HG03175 (cell line): ENCODE results near the gene DLG5.
"Not testable (repeated sequence)": the region's sequence is repeated elsewhere in the genome, so short reads cannot be mapped to it uniquely, and the experiment has no call there.

ENCODE experiments used
- ATAC-seq: cut with Tn5 transposase; IDR thresholded peaks from one replicate; pipeline ENCODE4 v1.9.1; 2021; ENCODE audit warnings: mild to moderate bottlenecking, moderate library complexity; ENCODE audit not compliant: unreplicated experiment

Gene DLG5

DNA sequence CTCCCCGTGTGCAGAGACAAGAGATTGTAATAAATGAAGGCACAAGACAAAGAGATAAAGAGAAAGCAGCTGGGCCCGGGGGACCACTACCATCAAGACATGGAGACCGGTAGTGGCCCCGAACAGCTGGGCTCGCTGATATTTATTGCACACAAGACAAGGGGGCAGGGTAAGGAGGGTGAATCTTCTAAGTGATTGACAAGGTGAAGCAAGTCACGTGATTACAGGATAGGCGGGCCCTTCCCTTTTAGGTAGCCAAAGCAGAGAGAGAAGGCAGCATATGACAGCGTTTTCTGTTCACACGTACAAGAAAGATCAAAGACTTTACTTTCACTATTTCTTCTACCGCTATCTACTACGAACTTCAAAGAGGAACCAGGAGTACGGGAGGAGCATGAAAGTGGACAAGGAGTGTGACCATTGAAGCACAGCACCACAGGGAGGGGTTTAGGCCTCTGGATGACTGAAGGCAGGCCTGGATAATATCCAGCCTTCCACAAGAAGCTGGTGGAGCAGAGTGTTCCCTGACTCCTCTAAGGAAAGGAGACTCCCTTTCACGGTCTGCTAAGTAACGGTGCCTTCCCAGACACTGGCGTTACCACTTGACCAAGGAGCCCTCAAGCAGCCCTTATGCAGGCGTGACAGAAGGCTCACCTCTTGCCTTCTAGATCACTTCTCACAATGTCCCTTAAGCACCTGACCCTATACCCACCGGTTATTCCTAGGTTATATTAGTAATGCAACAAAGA, 153.5 kb downstream of the DLG5 start:
- ATAC-seq: not testable (repeated sequence)

DNA sequence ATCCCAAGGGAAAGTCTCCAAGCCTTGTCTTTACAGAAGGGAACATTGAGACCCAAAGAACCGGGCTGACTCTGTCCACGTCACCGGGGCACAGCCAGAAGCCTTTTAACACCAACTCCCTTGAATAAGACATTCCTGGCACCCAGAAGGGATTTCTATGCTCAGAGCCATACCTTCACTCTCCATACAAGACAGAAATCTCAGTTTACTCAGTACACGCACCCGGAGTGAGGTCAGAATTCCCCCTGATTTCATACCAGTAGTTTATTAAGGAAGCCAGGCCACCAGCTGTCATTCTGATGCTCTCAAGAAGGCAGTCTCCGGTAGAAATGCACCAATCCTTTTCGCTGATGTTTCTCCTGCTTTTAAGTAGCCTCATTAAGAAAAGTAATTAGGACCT, 154.7 kb downstream of the DLG5 start:
- ATAC-seq: no peak

DNA sequence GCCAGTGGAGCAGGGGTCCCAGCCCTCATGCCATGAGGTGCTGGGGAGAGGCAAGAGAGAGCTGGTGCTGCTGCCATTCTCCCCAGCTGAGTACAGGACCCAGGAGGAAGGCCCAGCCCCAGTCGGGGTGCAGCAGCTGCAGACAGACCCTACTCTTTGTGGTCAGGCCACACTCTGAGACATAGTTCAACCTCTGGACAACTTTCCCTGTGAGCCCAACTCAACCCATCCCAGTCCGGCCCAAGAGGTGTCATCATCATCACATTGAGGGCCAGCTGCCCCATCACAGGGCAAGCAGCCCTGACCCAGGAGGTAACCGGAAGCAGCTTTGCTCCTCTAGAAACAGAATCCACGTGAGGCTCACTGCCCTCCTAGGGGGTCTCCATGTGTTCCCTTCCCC, 155.1 kb downstream of the DLG5 start:
- no peak for ATAC-seq

DNA sequence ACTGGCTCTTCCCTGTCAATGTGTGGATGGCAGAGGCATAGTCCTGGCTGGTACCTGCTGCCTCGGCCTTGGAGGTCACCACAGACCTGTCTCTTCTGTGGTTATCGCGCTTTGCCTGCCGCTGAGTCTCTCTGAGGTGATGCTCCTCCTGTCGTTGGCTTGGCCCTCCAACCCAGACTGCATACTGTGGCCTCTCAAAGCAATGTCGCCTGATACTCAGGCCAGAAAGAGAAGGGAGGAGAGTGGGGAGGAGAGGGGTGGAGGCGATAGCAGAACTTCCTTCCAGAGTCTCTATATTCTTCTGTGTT, 155.7 kb downstream of the DLG5 start:
- no peak for ATAC-seq

DNA sequence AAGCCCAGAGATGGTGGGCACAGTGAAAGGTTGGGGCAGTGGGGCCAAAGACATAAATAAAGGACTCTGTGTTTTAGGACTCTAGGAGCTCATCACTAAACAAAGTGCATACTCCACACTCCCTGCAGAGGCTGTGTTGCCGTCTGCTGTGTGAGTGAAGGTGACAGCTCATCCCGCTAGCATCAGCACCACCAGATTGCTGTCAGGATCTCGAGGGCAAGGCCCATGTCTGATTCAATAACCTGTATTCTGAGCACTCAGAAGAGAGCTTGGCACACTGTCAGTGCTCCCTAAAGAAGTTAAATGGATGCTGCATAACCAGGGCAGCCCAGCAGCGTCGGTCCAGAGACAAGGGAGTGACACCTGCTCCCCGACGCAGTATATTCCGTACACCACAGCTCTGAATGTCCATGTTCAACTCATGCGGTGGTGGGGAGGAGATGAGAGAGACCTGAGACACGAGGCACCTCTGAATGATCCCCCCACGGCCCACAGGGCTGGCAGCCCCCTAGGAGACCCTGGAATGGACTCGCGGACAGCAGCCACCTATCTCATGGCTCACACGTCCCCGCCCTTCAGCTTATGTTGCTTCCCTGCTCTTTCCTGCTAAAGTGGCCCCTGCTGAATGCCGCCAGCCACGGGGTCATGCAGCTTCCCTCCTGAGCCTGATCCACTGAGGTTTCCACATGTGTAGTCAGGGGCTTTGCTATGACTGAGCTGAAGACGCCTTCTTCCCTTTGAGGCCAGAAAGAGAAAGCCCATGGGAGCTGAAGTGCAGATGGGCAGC, 156.3 kb downstream of the DLG5 start:
- ATAC-seq: no peak

DNA sequence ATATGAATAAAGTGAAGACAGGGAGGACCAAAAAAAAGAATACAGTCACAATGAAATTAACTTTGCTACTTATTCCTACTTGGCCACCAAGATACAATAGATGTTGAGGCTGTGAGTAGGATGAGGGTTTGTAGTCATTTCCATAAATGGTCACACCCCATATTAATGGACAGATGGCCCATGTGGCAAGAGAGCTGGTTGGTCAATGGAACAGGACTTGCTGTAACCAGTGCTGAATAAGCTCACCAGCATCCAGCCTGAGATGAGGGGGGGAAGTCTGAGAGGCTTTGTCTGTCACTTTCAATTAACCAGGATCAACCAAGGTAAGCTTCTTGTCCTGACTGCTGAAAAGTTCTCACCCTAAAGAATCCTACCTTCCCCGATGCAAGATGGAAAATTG, 158.5 kb downstream of the DLG5 start:
- ATAC-seq: no peak

DNA sequence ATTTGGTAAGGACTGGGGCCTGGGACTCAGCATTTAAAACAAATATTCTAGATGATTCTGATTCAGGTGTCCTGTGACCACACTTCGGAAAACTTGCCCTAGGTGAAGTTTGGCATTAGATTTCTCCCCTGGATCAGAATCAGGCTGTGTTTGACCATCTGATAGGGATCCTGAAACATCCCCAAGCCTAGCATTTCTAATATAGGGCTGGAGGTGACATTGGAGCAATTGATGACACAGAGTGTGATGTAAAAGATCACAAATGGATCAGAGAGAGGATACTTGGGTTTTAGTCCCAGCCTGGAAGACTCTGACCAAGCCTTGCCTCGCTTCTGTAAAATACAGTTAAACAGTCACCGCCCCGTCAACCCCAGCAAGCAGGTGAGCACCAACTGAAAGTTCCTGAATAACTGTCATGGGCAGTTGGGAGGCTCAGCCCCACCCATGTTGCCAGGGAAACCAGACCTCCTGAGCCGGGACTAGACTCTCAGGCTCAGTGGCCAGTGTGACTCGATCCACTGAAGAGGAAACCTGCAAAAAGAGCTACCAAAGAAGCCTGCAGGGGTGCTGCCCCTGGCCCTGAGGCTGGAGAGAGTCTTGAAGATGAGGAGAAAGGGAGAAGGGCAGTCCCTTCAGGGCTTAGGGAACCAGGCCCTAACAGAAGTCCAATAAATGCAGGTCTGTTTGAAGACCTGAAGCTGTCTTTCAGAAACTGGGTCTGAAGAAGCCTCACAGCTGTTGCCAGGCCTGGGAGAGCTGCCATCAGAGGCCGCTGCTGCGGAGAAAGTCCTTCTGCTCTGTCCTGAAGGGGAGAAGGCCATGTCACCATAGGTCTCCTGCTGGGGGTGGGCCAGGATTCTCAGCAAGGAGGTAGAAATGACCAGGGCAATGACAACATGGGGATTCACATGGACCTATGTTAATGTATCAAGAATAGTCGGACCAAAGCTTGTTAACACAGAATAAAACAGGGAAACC, 162.8 kb downstream of the DLG5 start:
- no peak for ATAC-seq

DNA sequence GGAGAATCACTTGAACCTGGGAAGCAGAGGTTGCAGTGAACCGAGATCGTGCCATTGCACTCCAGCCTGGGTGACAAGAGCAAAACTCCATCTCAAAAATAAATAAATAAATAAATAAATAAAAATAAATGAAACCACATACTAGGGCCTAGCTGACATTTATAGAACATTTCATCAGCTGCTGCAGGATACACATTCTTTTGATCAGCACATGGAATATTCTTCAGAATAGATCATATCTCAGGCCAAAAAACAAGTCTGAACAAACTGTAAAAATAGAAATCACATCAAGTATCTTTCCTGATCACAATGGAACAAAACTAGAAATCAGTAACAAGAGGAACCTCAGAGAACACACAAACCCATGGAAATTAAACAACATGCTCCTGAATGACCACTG, 168.1 kb downstream of the DLG5 start:
- ATAC-seq: not testable (repeated sequence)

DNA sequence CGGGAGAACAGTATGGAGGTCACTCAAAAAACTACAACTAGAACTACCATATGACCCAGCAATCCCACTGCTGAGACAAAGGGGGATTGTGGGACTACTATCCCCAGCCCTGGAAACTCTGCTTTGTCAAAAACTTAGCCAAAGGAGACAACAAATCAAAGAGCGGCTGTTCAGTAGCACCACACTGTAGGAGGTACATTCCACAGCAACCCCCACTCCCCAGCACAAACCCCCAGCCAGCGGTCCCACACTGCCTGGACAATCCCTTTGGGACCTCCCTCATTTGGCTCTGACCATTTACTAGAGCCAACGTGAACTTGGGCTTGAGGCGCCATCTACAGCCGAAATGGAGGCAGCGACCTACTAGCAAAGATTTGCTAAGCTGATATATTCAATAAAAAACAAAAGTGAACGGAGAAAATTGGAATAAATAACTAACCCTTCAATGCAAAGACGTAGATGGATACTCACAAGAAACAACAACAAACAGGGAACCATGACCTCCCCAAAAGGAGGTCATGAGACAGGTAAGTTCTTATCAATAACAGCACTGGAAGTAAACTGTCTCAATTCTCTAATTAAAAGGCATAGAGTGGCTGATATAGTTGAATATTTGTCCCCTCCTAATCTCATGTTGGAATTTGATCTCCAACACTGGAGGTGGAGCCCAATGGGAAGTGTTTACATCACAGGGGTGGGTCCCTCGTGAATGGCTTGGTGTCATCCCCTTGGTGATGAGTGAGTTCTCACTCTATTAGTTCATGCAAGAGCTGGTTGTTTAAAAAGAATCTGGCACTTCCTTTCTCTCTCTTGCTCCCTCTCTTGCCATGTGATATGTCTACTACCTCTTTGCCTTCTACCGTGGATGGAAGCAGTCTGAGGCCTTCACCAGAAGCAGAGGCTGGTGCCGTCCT, 170.0 kb downstream of the DLG5 start:
- no peak for ATAC-seq

DNA sequence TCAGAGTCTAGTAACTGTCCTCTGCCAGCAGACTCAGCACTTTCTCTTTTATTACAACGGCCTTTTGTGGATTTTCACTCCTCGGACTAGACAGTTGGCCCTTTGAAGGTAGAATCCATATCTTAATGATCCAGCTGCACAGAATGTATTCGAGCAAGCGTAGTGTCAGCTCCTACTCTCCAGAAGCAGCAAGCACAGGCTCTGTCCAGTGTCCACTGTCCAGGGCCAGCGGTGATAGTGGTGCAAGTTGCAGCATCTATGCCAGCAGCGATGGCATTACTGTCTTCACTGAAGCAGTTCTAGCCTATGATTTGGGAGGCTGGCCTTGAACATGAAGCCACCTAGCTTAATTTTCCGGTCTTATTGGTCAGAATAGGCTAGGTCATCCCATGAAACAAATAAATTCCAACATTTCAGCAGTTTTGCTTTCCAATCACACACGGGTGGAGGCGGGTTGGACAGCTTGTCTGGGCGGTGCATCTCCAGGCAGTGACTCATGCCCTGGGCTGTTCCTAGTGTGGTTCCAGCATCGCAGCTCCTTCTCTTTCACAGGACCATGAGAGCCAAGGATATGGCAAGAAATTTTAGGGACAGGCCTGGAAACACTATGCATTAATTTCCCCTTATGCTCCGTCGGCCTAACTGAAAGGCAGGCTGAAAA, 180.4 kb downstream of the DLG5 start:
- ATAC-seq: no peak

DNA sequence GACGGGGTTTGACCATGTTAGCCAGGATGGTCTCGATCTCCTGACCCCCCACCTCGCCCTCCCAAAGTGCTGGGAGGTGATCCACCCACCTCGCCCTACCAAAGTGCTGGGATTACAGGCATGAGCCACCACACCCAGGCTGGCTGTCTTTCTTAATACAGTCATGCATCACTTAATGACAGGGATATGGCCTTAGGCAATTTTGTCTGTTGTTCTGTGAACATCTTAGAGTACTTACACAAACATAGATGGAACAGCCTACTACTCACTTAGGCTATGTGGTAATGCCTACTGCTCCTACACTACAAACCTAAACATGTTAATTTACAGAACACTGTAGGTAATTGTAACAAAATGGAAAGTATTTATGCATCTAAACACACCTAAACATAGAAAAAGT, 182.3 kb downstream of the DLG5 start:
- no peak for ATAC-seq

DNA sequence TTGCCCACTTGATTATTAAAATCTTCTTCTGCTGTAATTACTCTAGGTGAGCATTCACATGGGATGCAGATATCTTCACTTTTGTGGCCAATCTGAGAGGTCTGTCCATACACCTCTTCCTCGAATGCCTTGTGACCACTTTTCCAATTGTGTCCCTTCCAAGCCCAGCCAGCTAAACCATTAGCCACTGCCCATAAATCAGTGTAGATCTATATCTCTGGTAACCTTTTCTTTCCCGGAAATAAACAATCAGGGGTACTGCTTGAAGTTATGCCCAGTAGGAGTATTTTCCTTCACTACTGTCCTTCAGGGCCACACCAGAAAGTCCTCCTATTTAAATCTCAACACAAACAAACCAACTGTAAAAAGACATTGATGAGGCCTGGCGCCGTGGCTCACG, 184.4 kb downstream of the DLG5 start:
- ATAC-seq: no peak

DNA sequence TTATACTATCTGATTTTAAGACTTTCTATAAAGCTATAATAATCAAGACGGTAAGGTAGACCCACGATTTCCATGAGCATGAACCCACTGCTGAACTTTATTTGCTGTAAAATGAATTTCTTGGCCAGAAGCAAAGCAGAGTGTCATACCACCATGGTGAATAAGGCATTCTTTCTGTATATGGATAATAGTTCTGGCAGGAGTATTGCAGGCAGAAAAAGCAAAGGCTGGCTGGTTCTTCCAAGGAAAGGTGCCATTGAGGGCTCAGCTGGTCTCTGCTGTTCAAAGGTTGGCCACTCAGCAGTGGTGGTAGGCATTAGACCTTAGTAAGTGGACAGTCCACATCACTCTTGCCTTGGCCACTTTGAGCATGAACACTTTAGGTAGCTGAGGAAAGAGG, 184.8 kb downstream of the DLG5 start:
- no peak for ATAC-seq
